ENCODE results near the gene HAUS3.

DNA sequence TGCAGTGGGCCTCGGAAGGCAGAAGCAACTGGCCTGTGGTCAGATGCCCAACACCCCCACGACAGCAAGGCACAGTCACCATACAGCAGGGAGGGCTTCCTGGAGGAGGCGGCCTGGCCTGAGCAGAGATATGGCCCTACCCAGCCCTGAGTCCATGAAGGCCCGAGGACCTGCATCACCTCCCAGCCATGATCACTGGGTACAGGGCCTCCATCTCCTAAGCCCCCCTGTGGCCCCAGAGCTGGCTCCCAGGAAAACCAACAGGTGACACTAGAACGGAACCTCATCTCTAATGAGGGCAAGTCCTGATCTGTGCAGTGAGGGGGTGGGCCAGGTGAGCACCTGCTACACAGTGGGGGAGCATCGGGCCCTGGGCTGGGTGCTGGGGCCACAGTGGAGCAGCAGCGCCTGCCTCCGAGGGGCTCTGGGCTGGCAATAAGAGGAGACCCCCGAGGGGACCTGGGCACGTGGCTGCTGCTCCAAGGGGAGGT is 46.2 kb upstream of the HAUS3 start:
- TF ChIP-seq POLR2A (IDR thresholded peaks at IDR 0.05; ENCODE audit: low read depth, low read length) (no peak), POLR2AphosphoS5 (IDR thresholded peaks at IDR 0.05; ENCODE audit: low read depth, low read length) (no peak)
